MM.1S (cell line): ENCODE results near the gene SLC29A1.

Experiments
- CTCF ChIP-seq: fragments of 300-600 bp; sonication (generic); IDR thresholded peaks from 2 replicates; pipeline ENCODE4 v1.5.1; 2016; ENCODE audit warnings: antibody characterized with exemption, low read length, mixed read lengths
- EZH2 ChIP-seq: fragments of 300-600 bp; sonication (generic); optimal IDR thresholded peaks from 2 replicates; pipeline ENCODE3; 2017; ENCODE audit warnings: low read depth, mild to moderate bottlenecking, antibody characterized with exemption, low read length, mixed read lengths

GRCh38 chr6:44278774-44279697 is 55.6 kb downstream of the SLC29A1 start:
- no peak for TF ChIP-seq CTCF
- no peak for TF ChIP-seq EZH2
